ENCODE results near the gene VPS26C.
"Not testable (repeated sequence)": the region's sequence is repeated elsewhere in the genome, so short reads cannot be mapped to it uniquely, and the experiment has no call there.

VPS26C gene

DNA sequence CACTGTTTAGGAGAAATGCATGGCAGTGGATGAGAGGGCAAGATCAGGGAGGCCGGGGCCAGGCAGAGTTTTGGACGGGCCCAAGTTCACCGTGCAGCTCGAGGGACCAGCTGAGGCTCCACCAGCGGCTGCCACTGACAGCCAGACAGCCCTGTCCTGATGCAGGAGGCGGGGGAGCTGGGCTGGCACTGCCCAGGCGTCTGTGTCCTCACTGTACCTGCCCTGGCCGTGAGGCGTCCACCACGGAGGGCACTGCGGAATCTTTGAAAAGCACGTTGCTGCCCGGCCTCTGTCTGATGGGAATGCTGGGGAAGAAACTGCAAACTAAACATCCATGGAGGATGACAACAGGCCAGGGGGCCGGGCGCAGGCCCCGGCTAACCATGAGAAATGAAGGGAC lies 35.5 kb downstream of the VPS26C start:
- DNase-seq (ENCODE audit: low read depth in 3 of 3, low spot score in 1 of 3), result no peak

DNA sequence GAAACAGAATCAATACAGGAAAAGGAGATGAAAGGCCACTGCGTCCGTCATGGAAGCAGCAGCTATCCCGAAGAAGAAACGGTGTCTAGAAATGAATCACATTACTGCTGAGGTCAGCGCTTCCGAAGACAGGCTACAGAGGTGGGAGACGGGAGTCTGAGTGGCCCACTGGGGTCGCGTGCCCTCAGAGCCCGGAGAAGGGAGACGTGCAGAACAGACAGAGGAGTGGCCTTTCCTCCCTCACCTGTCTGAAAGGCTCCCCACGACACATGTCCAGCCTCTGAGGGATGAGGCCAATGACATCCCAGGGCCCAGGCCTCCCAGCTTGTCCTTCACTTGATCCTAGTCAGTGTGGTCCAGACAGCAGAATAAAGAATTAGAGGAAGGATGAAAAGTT lies 35.9 kb downstream of the VPS26C start:
- DNase-seq (ENCODE audit: low read depth in 3 of 3, low spot score in 1 of 3), result no peak

DNA sequence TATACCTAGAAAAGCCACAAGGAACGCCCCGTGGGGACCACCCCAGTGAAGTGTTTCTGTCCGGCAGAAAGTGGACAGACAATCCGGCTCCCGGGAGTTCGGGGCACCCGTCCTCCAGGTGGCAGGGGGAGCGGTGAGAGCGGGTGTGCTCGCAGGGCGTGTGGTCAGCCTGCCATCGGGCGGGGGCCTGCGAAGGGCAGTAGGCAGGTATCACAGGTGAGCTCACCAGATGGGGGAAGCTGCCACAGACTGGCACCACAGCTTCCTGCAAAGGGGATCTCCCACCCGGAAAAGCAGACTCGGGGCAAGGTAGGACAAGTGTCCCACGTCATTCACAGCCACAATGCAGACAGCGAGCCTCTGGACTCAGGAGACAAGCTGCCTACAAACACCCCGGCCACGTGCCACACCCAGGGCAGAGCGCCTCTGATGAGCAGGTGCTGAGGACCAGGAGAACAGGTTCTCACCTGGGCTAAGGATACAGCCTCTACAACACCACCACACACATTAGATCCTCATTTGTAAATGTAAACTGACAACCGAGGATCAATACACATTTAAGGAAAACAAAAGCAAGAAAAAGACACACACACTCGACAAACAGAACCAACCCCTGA lies 36.4 kb downstream of the VPS26C start:
- no peak for DNase-seq (ENCODE audit: low read depth in 3 of 3, low spot score in 1 of 3)

DNA sequence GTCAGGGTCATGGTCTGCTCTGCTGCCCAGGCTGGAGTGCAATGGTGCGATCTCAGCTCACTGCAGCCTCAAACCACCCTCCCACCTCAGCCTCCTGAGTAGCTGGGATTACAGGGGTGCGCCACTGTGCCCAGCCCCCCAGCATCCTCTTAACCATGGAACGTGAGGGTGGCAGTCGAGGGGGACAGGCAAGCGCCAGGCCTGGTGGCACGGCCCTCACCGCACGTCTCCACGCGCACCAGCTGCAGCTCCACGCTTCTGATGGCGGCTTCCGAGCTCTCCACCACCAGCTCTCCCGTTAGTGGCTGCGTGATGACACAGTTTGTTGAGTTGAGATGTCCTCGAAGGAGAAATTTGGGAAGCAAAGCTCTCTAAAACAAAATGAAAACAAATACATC lies 39.1 kb downstream of the VPS26C start:
- DNase-seq (ENCODE audit: low read depth in 3 of 3, low spot score in 1 of 3), result no peak

DNA sequence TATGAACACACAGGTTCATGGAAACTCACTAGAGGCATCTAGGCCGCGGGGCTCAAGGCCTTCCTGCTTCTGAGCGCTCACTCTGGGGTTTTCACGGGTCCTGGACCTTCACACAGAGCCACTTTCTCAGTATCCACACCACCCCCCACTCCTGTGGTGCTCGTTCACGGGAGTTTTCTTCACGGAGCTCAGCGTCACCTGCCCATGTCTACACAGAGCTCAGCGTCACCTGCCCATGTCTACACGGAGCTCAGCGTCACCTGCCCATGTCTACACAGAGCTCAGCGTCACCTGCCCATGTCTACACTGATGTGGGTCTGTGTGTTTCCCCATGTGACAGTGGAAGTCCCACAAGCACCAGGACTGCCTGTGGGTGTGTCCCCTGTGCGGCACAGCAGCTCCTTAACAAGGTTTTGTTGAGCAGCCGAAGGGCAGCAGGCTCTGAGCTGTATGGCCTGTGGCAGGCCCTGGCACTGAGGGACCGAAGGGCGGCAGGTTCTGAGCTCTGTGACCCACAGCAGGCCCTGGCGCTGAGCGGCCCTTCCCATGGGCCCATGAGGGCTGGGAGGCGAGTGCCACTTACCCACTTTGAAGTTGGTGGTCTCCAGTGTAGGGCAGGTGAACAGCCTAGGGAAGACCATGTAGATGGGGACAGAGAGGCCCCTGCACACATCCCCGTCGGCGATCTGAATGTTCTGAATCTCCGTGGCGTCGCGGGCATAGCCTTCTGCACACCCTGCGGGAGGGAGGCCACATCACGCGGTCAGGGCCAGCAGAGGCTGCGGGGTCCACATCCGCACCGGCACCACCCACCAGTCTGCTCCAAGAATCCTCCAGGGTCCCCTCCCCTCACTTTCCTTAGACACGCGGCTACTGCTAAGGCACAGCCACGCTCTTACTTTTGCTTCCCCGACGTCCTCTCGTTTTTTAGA lies 39.8 kb downstream of the VPS26C start:
- DNase-seq (ENCODE audit: low read depth in 3 of 3, low spot score in 1 of 3), result no peak

DNA sequence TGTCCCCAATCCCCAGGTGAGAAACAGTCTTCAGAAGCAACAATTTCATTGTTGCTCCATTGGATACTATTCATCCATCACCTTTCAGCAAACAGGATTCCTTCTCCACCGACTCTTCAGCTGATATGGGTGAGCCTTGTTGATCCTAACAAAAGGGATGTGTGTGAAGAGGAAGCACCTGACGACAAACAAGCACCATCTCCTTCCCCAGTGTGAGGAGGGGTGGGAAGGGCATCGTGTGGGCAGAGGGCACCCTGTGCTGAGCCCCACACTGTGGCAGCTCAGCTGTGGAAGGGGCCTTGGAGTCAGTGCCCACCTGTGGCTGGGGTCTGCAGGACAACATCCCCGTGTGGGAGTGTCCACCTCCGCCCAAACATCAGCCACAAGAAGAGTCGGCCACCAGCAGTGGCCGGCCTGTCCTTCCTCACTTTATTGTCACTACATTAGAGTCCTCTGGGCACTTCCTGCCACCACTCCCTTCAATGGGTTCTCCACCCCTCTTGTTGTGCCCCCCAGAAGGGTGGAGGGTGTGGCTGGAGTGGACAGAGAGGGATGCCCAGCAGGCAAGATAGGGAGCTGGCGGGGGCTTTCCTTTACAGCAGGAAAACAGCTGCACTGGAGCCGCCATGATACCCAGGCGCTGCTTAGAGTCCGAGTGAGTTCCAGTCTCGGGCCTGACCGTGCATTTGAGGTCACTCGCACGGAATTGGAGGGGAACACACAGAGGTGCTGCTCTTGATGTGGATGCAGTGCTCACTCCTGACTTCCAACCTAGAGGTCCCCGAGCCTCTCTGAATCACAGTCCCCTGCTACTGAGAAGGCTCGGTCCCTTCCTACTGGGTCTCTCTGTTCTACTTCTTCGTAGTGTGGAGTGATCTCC lies 40.9 kb downstream of the VPS26C start:
- DNase-seq (ENCODE audit: low read depth in 3 of 3, low spot score in 1 of 3), result no peak

DNA sequence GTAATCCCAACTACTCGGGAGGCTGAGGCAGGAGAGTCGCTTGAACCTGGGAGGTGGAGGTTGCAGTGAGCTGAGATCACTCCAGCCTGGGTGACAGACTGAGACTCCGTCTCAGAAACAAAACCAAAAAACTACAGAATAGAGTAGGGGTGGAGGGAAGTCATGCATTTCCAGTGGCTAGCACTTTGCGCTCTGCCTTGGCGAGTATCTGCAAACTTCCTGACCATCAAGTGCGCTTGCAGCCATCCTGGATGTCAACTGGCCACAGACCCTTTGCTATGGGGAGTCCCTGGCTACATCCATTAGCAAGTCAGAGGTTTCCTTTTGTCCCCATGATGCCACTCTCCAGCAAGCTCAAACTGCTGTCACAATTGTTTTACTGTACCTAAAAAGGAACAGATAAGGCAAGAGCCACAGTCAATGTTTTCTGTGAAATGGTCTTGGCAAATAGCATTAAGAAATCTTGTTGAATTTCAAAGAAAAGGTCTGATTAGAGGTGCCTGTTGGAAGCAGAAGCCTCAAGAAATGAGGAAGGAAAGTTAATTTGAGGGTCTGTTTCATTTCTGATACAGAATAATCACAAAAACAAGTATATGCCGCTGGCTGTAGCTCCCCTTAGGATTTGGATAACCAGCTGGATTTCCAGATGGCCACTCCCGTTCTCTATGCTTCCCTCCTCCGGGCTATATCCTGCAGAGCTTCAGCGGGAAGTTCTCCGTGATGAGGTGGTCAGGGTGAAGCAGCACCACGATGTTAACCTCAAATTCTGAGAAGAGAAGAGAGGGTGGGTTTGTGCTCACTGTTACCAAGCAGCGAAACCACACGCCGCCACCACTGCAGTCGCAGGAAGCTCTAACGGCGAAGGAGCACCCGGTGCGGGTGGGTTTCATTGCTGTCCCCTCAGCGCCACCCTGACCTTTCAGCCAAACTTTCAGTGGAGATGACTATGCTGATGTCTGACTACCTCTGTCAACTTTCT lies 42.0 kb downstream of the VPS26C start:
- DNase-seq (ENCODE audit: low read depth in 3 of 3, low spot score in 1 of 3), result peak in 1 of 3 donors; percentile 13

DNA sequence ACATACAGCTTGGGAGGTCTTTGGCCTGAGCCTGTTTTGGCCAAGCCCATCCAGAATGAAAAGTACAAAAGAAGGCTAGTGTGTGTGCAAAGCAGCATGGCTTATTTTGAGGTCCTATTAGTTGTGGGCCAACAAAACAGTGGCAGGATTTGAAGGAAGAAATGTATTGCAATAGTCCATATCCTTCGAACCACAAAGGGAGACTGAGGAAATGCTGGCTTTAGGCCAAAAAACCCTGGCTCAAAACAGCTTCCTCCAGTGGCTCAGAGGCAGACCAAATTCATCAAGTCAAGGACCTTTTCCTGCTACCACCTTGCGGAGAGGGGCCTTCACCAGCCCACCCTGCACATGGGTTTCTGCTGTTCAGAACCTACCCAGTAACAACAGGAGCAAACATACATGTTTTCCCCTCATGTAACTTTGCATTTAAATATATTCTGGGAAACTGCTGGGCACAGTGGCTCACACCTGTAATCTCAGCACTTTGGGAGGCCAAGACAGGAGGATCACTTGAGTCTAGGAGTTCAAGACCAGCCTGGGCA lies 43.3 kb downstream of the VPS26C start:
- no peak for DNase-seq (ENCODE audit: low read depth in 3 of 3, low spot score in 1 of 3)

DNA sequence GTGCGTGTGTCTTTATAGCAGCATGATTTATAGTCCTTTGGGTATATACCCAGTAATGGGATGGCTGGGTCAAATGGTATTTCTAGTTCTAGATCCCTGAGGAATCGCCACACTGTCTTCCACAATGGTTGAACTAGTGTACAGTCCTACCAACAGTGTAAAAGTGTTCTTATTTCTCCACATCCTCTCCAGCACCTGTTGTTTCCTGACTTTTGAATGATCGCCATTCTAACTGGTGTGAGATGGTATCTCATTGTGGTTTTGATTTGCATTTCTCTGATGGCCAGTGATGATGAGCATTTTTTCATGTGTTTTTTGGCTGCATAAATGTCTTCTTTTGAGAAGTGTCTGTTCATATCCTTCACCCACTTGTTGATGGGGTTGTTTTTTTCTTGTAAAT lies 44.9 kb downstream of the VPS26C start:
- DNase-seq (ENCODE audit: low read depth in 3 of 3, low spot score in 1 of 3), result not testable (repeated sequence)

DNA sequence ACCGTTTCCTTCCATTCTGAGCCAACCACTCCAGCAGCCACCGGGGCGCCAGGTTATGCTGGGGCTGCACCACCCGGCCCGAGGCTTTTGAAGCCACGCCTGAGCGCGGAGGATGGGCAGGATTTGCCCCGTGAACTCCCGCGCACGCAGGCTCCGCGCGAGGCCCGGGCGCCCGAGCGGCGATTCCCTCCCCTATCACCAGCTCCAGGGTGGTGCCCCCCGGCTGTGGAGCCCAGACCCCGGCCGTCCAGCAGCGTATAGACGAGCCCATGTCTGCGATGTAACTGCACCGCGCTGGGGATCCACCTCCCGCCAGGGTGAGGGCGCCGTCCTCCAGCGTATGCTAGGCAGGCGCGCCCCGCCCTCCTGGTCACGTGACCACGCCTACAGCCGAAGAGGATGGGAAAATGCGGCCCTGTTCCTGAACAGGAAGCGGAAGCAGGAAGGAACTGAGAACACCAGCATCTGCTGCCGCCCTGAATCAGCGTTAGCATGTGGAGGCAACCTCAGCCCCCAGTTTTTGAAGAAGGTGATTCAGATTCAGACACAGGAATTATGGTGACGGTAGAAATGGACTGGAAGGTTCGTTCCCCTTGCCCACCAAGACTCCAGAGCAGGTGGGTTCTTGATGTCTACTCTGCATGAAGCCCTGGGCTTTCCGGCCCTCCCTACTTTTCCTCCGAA lies 46.0 kb downstream of the VPS26C start:
- peak; percentile 81 to 94 (median 85) for DNase-seq (ENCODE audit: low read depth in 3 of 3, low spot score in 1 of 3)

DNA sequence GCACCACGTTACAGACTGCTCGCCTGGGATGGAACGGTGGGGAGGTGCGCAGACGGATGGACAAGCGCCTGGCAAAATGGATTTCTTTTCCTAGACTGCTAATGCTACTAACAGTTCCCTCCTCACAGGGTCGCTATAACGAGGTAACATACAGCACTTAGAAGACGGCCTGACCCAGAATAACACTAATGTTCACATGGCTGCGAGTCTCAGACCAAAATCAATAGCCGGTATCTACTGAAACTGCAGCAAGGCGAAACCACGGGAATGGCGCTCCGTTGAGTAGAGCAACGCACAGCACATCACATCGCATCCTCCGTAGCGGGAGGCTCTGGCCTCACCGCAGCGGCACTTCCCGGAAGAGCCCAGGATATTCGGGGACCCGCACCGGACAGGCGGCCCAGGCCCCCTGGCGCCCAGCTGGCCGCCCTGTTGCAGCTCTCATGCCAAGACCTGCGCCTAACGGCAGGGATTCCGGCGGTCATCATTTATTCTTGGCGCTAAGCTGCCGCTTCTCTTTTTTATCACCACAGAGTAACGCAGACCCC lies 46.6 kb downstream of the VPS26C start:
- DNase-seq (ENCODE audit: low read depth in 3 of 3, low spot score in 1 of 3), result no peak

DNA sequence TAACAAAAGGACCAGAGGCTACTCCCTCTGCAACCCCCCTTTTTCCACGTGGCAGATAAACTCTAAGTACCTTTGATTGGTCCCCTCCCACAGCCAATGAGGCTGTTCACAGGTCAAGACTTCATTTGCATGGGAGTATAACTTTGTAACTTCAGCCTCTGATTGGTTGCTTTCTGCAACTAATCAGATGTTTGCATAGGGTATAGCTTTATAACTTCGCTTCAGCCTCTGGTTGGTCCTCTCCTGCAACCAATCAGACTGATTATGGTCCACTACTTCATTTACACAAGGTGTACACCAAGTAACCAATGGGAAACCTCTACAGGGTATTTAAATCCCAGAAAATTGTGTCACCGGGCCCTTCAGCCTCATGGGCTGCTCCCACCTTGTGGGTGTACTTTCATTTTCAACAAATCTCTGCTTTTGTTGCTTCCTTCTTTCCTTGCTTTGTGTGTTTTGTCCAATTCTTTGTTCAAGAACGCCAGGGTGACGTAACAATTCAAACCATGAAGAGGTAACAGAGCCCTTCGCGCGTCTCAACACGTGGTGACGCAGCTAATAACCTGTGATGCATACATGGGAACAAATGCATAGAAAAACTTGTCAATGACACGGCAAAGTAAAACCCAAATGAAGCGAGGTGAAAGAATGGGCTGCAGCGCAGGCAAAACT lies 47.2 kb downstream of the VPS26C start:
- no peak for DNase-seq (ENCODE audit: low read depth in 3 of 3, low spot score in 1 of 3)

DNA sequence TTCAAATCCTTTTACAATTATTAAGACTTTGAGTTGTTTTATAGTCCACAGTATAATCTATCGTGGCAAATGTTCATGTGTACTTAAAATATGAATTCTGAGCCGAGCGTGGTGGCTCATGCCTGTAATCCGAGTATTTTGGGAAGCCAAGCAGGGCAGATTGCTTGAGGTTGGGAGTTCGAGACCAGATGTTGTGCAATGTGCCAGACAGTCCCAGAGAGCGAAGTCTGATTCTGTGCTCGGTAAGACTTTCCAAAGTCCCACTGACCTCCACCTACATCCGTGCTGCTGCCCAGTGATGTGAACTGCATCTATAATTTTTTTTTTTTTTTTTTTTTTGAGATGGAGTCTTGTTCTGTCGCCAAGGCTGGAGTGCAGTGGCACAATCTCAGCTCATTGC lies 52.2 kb downstream of the VPS26C start:
- no peak for DNase-seq (ENCODE audit: low read depth in 3 of 3, low spot score in 1 of 3)

DNA sequence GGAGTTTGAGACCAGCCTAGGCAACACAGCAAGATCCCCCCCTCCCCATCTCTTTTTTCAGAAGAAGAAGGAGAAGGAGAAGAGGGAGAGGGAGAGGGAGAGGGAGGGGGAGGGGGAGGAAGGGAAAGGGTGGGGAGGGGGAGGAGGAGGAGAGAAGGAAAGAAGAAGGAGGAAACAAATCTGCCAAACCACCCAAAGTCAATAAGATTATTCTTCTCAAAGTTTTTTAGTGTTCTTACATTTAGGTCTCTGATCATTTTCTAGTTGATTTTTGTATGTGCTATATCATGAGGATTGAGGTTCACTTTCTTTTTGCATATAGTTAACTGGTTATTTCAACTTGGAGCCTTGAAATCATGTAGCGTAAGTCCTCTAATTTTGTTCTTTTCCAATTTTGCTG lies 56.3 kb downstream of the VPS26C start:
- DNase-seq (ENCODE audit: low read depth in 3 of 3, low spot score in 1 of 3), result no peak

DNA sequence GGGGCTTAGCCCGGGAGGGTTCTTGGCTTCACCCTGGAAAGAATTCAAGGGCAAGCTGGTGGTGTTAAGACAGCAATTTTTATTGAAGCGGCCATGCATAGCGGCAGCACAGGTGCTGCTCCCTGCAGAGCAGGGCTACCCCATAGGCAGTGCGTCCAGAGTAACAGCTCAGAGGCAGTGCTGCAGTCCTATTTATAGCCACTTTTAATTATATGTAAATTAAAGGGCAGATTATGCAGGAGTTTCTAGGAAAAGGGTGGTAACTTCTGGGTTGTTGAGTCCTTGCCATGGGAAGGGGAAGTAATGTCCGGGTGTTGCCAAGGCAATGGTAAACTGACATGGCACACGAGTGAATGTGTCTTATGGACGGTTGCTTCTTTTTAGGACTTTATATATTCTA lies 57.0 kb downstream of the VPS26C start:
- DNase-seq (ENCODE audit: low read depth in 3 of 3, low spot score in 1 of 3), result no peak

DNA sequence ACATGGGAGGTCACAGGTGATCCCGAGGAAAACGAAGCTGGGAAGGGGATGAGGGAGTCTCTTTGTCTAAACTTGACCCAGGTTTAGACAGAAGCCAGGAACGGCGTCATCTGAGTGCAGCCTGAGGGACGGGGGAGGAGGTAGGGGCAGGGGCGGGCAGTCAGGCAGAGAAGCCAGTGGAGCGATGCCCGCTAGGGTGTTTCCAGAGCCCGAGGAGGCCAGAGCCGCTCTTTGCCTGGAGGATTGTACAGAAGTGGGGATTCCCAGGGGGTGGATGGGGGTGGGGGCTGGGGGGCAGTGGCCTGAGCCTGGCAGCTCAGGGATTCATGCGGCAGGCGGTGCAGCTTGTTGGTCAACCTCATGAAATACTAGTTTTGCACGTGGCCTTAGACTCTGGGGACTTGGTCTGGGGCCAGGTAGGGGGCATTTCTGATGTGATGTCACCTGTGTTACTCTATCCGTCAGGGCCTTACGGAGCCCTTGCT lies 58.4 kb downstream of the VPS26C start:
- no peak for DNase-seq (ENCODE audit: low read depth in 3 of 3, low spot score in 1 of 3)

DNA sequence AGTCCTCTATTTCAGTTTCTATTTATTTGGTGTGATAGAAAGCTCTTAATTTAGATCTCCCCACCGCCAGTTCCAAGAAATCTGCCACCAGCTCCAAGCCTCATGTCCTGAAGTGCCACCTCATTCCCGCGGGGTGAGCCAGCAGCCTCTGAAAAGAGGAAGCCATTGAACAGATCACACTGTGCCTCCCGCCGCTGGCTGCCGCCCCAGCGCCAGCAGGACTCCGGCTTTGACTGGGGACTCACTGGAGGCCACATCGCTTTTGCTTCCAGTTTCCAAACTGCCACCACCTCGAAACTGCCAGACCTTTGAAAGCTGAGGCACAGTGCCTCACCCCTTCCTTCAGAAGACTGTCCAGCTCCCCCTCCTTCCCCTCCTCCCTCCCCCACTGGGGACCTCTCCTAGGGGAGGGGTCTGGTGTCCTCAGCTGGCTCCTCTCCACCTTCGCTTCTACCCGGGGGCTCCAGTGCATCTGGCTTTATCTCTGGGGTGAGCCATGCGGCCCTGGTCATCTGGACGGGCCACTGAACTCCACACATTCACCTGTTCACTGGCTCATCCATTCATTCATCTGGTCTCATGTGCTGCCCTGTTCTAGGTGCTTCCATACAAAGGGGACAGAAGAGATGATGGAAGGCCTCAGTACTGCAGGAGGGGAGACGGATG lies 58.9 kb downstream of the VPS26C start:
- peak in 1 of 3 donors; percentile 7 for DNase-seq (ENCODE audit: low read depth in 3 of 3, low spot score in 1 of 3)

DNA sequence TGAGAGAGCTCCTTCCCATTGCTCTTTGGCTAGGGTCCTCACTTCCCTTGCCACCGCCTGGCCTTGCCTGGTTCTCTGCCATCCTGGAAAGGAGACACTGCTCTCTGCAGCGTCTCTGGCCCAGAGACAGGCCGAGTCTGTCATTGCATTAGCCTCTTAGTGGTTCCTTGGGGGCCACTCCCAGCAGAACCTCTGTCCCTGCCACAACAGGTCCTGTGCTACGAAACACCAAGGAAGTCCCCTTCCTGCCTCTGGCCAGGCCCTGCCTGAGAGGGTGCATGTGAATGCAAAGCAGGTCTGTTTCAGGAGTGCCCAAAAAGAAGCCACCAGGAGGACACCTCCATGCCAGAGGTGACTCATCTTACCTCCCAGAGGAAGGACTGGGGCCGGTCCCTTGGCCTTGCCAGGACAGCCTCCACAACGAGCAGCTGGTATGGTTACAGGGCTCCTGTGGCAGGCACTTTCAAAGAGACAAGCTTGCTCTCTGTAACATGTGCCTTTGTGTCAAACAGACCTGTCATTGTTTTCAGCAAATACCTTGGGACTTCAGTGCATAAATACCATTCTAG lies 59.6 kb downstream of the VPS26C start:
- DNase-seq (ENCODE audit: low read depth in 3 of 3, low spot score in 1 of 3), result no peak
